B cell (primary cell): ENCODE results near the gene PLAAT4. TPM values are rescaled to one million over a fixed set of nuclear protein-coding genes. Genes with fewer than 3 reads are reported as not detected.

Experiments
- ATAC-seq: fragments of 200-7000 bp; cut with Tn5 transposase; one replicate; pipeline ENCODE4 v1.10.0; 2021; ENCODE audit warnings: low read depth, mild to moderate bottlenecking, moderate number of reproducible peaks, moderate library complexity
- CTCF ChIA-PET: fragments of 350-600 bp; sonication (Branson Sonifier 250); formaldehyde crosslinking; loops from one replicate; lab custom pipeline; 2021; ENCODE audit warnings: antibody characterized with exemption, inconsistent platforms; lab: Charles Lee
- POLR2A ChIA-PET: fragments of 350-600 bp; sonication (Branson Sonifier 250); formaldehyde crosslinking; loops from one replicate; lab custom pipeline; 2021; ENCODE audit warnings: antibody characterized with exemption; lab: Charles Lee
- DNase-seq: peaks from one replicate; pipeline ENCODE4 v3.0.0; 2013
- H2AFZ ChIP-seq: 2 replicates; pipeline ENCODE4 v1.6.1; 2012; ENCODE audit warnings: mild to moderate bottlenecking, low read depth, low read length; ENCODE audit not compliant: insufficient read depth, poor library complexity, severe bottlenecking
- H3K27ac ChIP-seq, 2 donors: 1 replicate in 1 of 2; 2 replicates in 1 of 2; pipeline ENCODE4 v1.5.1; 2012 to 2013; ENCODE audit warnings: low read length in 2 of 2, mild to moderate bottlenecking in 2 of 2, moderate library complexity in 1 of 2
- H3K27me3 ChIP-seq, 4 experiments: fragments of 200-600 bp in 1 of 4; sonication (generic) in 1 of 4; replicated peaks in 1 of 4; 1 replicate in 2 of 4; 2 replicates in 2 of 4; pipeline versions ENCODE4 v1.6.1 to v1.7.0; 2013 to 2016; ENCODE audit warnings: low read length in 3 of 4, mild to moderate bottlenecking in 2 of 4, mixed read lengths in 1 of 4, moderate library complexity in 1 of 4; ENCODE audit not compliant: insufficient read depth in 4 of 4, control insufficient read depth in 3 of 4; ENCODE audit errors: control extremely low read depth in 1 of 4
- H3K36me3 ChIP-seq, 2 experiments: replicated peaks in 1 of 2; 1 replicate in 1 of 2; 2 replicates in 1 of 2; pipeline versions ENCODE4 v1.6.1 to v1.7.1; 2013; ENCODE audit warnings: low read length in 1 of 2; ENCODE audit not compliant: insufficient read depth in 2 of 2, control insufficient read depth in 1 of 2; ENCODE audit errors: control extremely low read depth in 1 of 2, extremely low read depth in 1 of 2
- H3K4me1 ChIP-seq, 2 donors: fragments of 200-600 bp in 1 of 2; sonication (generic) in 1 of 2; 1 replicate in 1 of 2; 2 replicates in 1 of 2; pipeline versions ENCODE4 v1.5.1 to v1.6.1; 2013 to 2017; ENCODE audit warnings: low read length in 2 of 2; ENCODE audit not compliant: control insufficient read depth in 2 of 2, insufficient read depth in 2 of 2
- H3K4me2 ChIP-seq: replicated peaks from 2 replicates; pipeline ENCODE3; 2012; ENCODE audit warnings: mild to moderate bottlenecking, low read depth, low read length; ENCODE audit not compliant: poor library complexity, severe bottlenecking
- H3K4me3 ChIP-seq, 5 experiments: fragments of 200-600 bp in 1 of 5; sonication (generic) in 1 of 5; 1 replicate in 3 of 5; 2 replicates in 2 of 5; pipeline versions ENCODE4 v1.5.1 to v1.7.0; 2011 to 2016; ENCODE audit warnings: low read length in 4 of 5, mild to moderate bottlenecking in 4 of 5, low read depth in 2 of 5, control low read depth in 1 of 5, moderate library complexity in 1 of 5; ENCODE audit not compliant: insufficient read depth in 1 of 5; ENCODE audit errors: control extremely low read depth in 1 of 5, extremely low read depth in 1 of 5
- H3K79me2 ChIP-seq: fragments of 200-600 bp; sonication (generic); one replicate; pipeline ENCODE4 v1.6.0; 2016; ENCODE audit warnings: low read length; ENCODE audit not compliant: control insufficient read depth, insufficient read depth
- H3K9ac ChIP-seq: fragments of 200-600 bp; sonication (generic); 2 replicates; pipeline ENCODE4 v1.6.1; 2017; ENCODE audit warnings: mild to moderate bottlenecking, low read length, moderate library complexity
- H3K9me3 ChIP-seq, 3 donors: one replicate each; pipeline versions ENCODE4 v1.6.1 to v1.7.1; 2013; ENCODE audit warnings: low read length in 2 of 3; ENCODE audit not compliant: control insufficient read depth in 2 of 3, insufficient read depth in 1 of 3; ENCODE audit errors: control extremely low read depth in 1 of 3
- H4K20me1 ChIP-seq: 2 replicates; pipeline ENCODE4 v1.6.0; 2012; ENCODE audit warnings: mild to moderate bottlenecking, low read length; ENCODE audit not compliant: insufficient read depth, control insufficient read depth, poor library complexity, severe bottlenecking
- H3K27ac Mint-ChIP-seq: one replicate; pipeline ENCODE4 v1.8.0; 2021; ENCODE audit warnings: mixed read lengths
- H3K27me3 Mint-ChIP-seq: one replicate; pipeline ENCODE4 v1.8.0; 2021; ENCODE audit warnings: mixed read lengths
- H3K4me1 Mint-ChIP-seq: one replicate; pipeline ENCODE4 v1.8.0; 2021; ENCODE audit warnings: mixed read lengths
- H3K4me3 Mint-ChIP-seq: one replicate; pipeline ENCODE4 v1.8.0; 2021; ENCODE audit warnings: mixed read lengths
- H3K9me3 Mint-ChIP-seq: one replicate; pipeline ENCODE4 v1.8.0; 2022; ENCODE audit warnings: mixed read lengths; ENCODE audit not compliant: insufficient read depth
- CTCF ChIP-seq: fragments of 200-600 bp; IDR thresholded peaks from one replicate; pipeline ENCODE4 v1.8.0; 2022; ENCODE audit warnings: antibody characterized with exemption, mild to moderate bottlenecking
- EZH2 ChIP-seq: IDR thresholded peaks from 2 replicates; pipeline ENCODE4 v1.6.1; 2012; ENCODE audit warnings: borderline replicate concordance, low read depth, mild to moderate bottlenecking, moderate library complexity, low read length; ENCODE audit not compliant: insufficient read depth, poor library complexity, severe bottlenecking
- WGBS: methylation state at CpG from one replicate; pipeline ENCODE4 v1.1.5; 2013; ENCODE audit warnings: missing lambda C conversion rate; ENCODE audit not compliant: insufficient coverage; 5-methylcytosine and 5-hydroxymethylcytosine counted together
- intact Hi-C: fragments of 100-400 bp; cut with micrococcal nuclease; formaldehyde crosslinking; loops from one replicate; pipeline ENCODE4 v1.10.0; 2022
- polyA plus RNA-seq: library from polyadenylated mRNA; depleted of rRNA; stranded (reverse); fragments of >200 nt; gene quantifications from 2 replicates; pipeline ENCODE4 v1.2.3, GENCODE V29; 2012
- total RNA-seq, 2 donors: library from RNA; stranded (reverse); fragments of 120-200 nt in 1 of 2; gene quantifications; 1 replicate in 1 of 2; 2 replicates in 1 of 2; pipeline versions ENCODE4 v1.2.3 to v1.2.4, GENCODE V29; 2013 to 2022

Gene PLAAT4
- total and polyA plus RNA-seq, 2 donors (not counting 1 experiment from before 2014, with no cell fraction given) = 13.1 to 35.0 TPM

- no peak overlapping the region for H3K4me3 ChIP-seq
- POLR2A ChIA-PET = no interaction called here
- H3K27ac ChIP-seq = no peak overlapping the region
- ATAC-seq (no peak), DNase-seq (no peak)
- H2AFZ ChIP-seq = no peak overlapping the region
- TF ChIP-seq EZH2 = no peak
- TF ChIP-seq CTCF = no peak
- H3K9me3 ChIP-seq = no peaks in the 10 kb centered on the region
- H3K9me3 Mint-ChIP-seq = no peaks in the 10 kb centered on the region
- H3K36me3 ChIP-seq = no peaks in the 10 kb centered on the region
- no peak overlapping the region for H3K4me2 ChIP-seq
- 84% methylated on average over 2 of the region's 7 CpGs for WGBS
- no peaks in the 10 kb centered on the region for H4K20me1 ChIP-seq
- H3K27ac Mint-ChIP-seq = no peak overlapping the region
- H3K4me3 Mint-ChIP-seq = no peak overlapping the region
- peaks cover 19% of the 10 kb centered on the region for H3K27me3 Mint-ChIP-seq
- no peaks in the 10 kb centered on the region for H3K4me1 Mint-ChIP-seq
- CTCF ChIA-PET = interaction anchor here (0.8 to 1.4 kb wide), 2 partner anchors 9 to 31 kb away, joined by 3 read pairs; no protein-coding TSS in a partner anchor
- peaks cover 0 to 26% (median 1%) of the 10 kb centered on the region in 4 experiments for H3K27me3 ChIP-seq
- H3K9ac ChIP-seq = no peak overlapping the region
- H3K4me1 ChIP-seq = peaks cover 4 to 7% of the 10 kb centered on the region in 2 donors
- no peaks in the 10 kb centered on the region for H3K79me2 ChIP-seq
- intact Hi-C loops = no loop called here
Observed at GRCh38 chr11:63510360-63511047, 26.1 kb upstream of the PLAAT4 start.

- intact Hi-C loops = no loop called here
- Histone ChIP-seq H3K27ac (no peak overlapping the region), H3K4me1 (peaks cover 0 to 2% of the 10 kb centered on the region in 2 donors), H3K27me3 (peaks cover 0 to 22% (median 1%) of the 10 kb centered on the region in 4 experiments), H2AFZ (no peak overlapping the region), H4K20me1 (no peaks in the 10 kb centered on the region), H3K79me2 (no peaks in the 10 kb centered on the region), H3K36me3 (no peaks in the 10 kb centered on the region), H3K4me3 (no peak overlapping the region), H3K4me2 (no peak overlapping the region), H3K9ac (no peak overlapping the region), H3K9me3 (no peaks in the 10 kb centered on the region)
- 83% methylated on average over 11 of the region's 11 CpGs for WGBS
- Mint-ChIP-seq H3K4me3 (no peak overlapping the region), H3K9me3 (no peaks in the 10 kb centered on the region), H3K27ac (no peak overlapping the region), H3K4me1 (no peaks in the 10 kb centered on the region), H3K27me3 (peaks cover 17% of the 10 kb centered on the region)
- ATAC-seq (no peak), DNase-seq (no peak)
- ChIA-PET POLR2A (no interaction called here), CTCF (interaction anchor here (0.8 to 1.4 kb wide), 2 partner anchors 8 to 32 kb away, joined by 3 read pairs; no protein-coding TSS in a partner anchor)
- no peak for TF ChIP-seq EZH2
- no peak for TF ChIP-seq CTCF
Observed at GRCh38 chr11:63511048-63511748, 25.4 kb upstream of the PLAAT4 start.
